NCI-H2107 (cell line): Measurements from ENCODE around the gene ECI2.
"Not testable (repeated sequence)": the region's sequence is repeated elsewhere in the genome, so short reads cannot be mapped to it uniquely, and the experiment has no call there.

Experiments used
- DNase-seq: peaks from one replicate; lab custom pipeline; 2025; lab: John Stamatoyannopoulos, UW

ECI2 gene

DNA sequence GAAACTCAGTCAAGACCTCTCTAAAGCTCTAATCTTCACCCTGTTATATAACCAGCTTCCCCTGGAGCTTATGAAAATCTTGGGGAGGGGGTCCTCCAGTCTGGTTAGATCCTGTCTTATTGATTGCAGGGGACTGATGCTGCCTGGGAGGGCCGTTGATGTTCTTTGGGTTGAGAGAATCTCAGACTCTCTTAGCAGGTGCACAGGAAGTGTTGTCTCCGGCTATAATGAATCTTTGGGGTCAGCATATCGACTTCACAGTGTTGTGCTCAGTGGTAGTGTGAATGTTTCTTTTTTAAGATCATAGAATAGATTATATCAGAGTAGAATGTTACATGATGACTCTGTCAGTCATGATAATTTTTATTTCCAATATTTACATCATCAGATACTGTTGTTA is 2.8 kb upstream of the ECI2 start:
- DNase-seq = no peak

DNA sequence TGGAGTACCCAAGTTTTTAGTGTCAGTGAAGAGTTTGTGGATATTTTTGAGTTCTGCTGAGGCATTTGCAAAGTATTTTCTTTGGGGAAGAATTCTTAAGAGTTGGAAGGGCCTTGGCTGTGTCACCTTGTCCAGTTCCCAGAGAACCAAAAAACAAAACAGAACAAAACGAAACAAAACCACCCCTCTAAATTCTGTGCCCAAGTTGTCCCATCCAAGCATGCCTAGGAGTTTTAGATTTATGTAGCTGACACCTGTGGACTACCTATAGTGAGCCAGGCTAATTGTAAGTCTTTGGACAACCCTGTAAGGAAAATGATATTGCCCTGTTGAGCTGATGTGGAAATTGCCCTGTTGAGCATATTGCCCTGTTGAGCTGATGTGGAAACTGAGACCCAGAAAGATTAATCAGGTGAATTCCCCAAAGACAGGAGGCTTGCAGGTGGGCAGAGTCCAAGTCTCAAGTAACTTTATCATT is 1.0 kb upstream of the ECI2 start:
- no peak for DNase-seq

DNA sequence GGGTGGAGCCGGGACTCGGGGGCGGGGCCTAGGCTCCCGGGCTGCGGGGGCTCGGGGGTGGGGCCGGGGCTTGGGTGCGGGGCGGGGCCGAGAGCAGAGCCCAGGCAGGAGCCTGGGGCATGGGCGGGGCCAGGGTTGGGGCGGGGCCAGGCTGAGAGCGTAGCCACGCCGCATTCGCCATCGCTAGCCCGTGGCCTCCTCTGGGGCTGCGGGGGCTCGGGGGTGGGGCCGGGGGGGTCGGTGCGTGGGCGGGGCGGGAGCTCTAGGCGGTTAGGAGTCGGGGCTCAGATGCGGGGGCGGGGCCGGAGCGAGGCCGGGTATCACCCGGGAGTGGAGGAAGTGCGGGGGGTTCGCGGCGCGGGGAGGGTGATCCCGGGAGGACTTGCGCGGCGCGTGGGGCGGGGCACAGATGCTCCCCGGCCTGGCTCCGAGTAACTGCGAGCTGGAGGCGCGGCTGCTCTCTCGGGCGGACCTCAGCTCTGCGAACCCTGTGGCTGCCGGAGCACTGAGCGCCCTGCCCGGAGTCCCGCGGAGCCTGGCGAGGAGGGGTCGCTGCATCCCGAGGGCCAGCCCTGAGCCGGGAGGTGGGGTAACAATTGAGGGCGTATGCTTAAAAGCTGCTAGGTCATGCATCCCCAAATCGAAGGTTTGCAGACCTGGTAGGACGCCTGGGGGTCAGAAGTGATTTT is 434 bp upstream of the ECI2 start:
- peak; percentile 17 for DNase-seq

DNA sequence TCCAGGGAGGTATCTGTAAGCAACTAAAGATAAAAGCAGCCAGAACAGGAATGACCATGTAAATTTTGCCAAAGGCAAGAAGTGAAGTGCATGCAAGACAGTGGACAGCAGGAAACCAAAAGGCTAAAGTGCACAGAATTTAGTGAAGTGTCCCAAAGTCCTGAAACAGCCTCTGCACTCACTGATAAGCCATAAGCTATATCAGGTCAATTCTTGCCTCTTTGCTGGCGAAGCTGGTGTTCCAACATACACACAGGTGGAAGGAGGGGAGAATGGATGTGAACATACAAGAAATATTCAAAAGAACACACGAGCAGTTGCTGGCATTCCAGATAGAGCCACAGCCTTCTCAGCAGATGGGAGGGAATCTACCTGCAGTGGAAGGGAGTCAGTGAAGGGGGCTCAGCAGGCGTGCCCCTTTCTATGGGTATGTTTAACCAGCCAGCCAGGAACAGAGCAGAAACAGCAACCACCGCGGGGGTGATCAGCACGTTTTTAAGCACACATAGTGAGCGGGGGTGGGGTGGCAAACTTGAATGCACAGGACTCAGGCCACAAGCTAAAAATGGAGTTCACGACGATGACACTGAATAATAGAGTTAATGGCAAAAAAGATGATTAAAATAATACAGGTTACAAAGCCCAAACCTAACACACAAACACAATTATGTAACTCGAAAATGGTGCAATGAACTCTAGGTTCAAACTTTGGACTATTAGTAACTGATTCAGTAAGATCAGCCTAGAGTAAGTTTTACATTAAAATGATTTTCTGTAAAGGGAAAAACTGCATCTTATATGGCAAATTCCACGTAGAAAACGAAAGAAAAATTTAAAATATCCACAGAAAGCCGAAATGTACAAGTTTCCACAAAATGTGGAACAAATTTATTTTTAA is 1.2 kb downstream of the ECI2 start:
- no peak for DNase-seq

DNA sequence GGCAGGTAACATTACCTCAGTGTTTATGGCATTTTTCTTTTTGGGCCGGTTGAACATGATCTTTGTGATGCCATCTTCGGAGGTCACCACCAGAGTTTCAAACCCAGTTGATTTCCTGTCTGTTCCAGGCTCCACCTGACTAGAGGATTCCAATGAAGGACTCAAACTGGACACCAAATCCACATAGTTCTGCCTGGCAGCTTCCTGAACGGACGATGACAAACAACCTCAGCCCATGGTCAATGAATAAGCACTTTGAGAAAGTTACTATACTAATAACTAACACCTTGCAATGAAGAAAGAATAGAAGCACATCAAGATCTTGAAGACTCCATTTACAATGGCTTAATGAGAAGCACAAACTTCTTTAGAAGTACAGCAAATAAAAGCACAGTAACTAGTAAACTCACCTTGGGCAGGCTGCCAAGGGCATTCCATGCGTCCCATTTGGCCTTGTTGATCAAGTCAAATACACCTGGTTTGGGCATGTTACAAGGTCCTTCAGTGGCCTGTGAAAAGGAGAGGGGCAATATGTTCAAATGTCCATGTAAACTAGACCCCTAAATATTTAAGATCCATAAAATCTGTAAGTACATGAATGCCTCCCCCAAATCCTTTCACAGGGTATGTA is 4.9 kb downstream of the ECI2 start:
- DNase-seq = no peak

DNA sequence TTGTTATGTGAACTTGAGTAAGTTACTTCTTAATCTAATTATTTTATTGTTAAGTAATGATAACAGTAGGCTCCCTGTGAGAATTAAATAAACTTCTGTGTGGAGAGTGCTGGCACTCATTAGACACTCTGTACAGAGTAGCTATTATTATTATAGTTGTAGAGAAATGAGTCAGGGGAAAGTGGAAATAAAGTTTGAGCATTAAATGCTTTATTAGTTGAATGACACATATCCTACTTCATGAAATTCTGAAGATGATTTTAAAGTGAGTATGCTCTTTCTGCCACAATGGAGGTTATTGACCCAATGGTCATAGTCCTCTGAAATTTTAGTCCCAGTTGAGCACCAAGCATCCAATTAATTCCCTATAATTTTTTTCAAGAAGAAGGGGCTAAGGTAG is 5.9 kb downstream of the ECI2 start:
- DNase-seq = no peak

DNA sequence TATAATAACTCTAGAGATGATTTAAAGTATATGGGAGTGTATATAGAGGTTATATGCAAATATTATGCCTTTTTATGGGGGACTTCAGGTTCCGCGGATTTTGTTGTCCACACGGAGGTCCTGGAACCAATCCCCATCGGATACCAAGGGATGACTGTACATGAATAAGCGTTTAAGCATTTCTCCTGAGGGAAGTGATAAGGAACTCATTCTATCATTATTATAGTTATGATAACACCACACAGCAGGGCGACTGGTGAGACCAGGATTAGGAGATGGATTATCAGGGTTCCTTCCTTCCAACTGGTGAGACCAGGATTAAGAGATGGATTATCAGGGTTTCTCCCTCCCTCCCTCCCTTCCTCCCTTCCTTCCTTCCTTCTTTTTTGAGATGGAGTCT is 6.6 kb downstream of the ECI2 start:
- DNase-seq = no peak

DNA sequence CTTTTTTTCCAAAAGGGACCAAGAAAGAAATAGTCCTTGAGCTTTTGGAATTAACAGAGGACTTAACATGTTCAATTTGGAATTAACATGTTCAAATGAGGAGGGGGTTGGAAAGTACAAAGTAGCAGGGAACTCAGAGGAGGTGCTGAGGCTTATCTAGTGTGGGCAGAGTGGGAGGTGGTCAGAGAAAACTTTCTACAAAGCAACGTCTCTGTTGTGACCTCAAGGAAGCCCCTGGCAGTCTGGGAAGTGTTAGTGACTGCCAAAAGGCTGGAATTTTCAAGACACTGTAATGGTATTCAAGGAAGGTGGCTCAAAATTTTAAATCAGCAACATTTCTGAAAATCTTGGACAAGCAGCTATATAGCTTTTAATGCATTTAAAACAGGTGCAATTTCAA is 7.3 kb downstream of the ECI2 start:
- no peak for DNase-seq

DNA sequence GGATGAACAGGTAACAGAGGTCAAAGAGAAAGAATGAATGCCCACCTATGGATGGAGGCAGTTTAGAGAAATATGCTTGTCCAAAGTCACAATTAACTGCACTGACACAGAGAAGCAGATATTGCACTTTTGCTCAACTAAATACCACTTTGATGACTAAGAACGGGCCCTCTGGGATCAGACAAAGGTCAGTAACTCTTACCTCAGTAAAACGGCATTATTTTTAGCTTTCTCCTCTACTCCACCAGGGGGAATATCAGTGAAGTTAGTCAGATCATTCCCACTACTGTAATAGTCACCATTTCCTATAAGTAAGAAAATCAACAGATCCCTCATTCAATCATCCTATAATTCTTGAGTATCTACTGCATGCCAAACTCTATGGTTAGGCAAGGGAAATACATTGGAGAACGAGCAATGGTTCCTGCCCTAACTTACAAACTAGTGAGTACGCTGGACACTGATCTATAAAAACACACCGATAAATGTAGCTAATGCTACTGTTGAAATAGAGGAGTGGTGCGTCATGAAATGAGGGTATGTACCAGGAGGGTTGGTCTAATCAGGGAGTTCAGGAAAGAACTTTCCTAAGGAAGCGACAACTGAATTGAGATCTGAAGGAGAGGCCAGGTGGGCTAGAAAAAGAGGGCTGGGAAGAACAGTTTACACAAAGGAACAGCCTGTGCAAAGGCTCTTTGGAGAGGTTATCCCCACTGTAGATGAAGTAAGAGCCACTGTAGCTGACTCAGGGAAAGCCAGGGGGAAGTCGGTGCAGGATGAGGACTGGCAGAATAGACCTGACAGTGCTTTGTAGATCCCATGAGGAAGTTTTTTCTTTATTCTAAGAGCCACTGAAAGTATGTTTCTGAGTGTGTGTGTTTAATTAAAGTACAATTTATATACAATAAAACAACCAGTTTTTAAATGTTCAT is 9.2 kb downstream of the ECI2 start:
- DNase-seq = no peak

DNA sequence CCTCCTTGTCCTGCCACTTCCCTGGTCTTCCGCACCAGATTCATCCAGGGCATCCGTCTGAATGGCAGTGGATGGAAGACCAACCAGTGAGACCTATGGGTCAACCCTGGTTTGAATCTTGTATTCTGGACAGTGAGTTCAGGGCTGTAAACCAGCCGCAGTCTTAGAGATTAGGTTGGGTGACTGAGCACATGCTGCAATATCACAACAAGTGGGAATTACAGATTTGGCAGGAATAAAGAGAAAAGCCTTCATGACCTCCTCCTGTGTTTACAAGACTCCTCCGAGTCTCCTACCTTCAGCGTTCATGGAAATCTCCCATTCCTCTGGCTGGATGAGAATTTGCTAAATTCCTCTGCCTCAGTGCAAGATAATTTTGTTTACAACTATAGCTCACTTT is 9.9 kb downstream of the ECI2 start:
- DNase-seq = no peak

DNA sequence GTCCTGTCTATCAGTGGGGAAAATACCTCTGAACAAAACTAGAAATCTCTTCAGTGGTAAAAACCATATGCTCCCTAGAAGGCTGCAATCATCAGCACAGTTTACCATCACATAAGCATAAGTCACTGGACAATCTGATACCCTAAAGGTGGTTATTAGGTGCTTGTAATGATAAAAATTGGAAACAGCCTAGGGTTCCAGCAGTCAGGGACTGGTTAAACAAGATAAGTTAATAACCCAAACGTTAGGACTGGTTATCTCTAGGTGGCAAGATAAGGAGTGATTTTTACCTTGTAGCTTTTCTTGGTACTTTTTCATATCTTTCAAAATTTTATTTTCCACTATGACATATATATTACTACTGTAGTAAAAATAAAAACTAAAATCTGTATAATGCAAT is 11.0 kb downstream of the ECI2 start:
- DNase-seq = no peak

DNA sequence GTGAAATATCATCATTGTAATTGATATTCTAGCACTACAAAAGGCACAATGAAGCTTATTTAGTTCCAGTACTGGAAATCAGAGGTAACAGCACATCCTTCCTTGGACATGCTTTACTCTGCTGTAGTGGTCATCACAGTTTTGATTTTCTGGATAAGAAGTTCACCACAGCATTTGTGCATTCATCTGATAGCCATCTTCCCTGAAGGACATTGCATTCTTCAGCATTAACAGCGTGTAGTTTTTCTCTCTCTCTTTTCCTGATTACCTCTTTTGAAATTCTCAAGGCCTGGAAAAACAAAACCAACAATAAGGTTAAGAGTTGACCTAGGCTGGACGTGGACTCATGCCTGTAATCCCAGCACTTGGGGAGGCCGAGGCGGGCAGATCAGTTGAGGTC is 19.6 kb downstream of the ECI2 start:
- DNase-seq = no peak

DNA sequence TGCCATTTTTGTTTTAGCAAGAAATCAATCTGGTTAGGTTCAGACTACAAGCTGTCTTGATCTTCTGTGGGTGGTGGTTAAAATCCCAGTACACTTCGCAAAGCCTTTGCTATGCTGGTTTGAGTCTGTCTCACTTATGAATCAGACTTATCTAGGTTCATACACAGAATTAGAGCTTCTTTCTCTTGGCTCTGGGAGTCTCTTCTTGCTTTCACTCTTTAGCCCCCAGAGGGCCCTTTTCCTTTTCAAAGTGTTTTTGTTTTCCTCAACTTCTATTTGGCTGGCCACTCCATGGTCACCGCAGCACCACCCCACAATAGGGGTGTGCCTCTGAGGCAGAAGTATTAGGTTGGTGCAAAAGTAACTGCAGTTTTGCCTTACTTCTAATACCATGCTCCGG is 21.3 kb downstream of the ECI2 start:
- no peak for DNase-seq

DNA sequence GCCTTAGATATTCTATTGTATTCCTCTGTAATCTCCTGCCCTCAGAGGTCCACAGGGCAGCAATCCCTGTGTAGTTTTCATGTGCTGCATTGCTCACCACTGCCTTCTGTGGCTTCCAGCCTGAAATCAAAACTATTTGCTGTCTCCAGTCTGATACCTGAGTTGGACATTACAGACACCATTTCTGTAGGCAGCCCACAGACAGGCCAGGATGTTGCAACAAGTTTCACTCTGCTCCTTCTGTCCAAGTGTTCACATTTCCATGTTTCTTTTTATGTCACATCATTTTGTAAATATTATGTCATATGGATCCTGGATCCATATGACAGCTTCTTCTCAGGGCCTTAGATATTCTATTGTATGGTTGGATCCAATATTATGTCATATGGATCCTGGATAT is 21.7 kb downstream of the ECI2 start:
- no peak for DNase-seq

DNA sequence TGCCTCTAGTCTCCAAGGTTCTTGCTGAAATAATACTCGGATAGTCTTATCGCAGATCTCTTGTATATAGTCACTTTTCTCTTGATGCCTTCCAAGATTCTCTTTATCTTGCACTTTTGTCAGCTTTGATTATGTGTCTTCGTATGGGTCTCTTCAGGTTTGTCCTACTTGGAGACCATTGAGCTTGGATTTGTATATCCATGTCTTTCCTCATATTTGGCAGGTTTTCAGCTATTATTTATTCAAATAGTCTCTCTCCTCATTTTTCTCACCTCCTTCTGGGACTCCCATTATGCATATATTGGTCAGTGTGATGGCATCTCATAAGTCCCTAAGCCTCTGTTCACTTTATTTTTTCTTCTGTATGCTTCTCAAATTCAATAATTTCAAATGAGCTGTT is 23.0 kb downstream of the ECI2 start:
- DNase-seq = no peak

DNA sequence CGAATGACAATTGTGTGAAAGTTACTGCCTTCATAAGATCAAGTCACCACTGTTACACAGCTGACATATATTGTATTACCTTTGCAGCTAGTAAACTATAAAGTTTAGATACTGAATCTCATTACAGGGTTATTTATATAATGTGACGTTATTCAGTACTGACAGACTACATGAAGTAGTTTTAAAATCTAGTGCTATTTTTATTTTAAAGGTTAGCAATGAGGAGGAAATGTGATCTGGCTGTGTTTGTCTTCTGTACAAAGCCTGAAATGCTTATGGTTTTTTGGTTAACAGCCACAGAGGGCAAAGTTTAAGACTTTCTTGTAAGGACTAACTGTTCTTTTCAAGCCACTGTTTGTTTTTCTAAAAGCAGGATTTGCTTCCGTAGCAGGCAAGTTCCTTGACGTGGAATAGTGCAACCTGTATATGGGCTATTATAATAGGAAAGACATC is 26.0 kb downstream of the ECI2 start:
- DNase-seq = not testable (repeated sequence)

DNA sequence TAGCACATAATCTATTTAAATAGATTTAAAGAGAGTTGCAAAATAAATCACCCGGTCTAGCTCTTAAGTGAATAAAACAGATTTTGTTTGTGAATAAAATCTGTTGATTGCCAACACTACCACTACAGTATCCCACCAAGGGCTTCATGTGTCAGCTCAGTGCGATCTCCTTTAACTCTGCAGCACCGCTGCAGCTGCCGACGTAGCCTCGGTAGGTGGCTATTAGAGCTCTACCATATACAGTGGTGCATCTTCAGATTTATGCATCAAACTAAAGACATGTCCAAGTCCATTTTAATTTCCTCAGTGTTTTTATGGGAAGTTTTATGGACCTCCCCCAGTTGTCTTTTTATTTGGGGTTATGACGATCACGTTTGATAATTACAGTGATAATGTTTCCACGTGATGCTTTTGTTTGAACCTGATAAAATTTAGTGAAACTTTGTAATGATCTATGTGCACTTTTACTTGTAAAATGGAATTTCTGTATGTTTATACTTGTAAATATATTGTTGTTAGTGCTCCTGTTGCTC is 26.7 kb downstream of the ECI2 start:
- no peak for DNase-seq

DNA sequence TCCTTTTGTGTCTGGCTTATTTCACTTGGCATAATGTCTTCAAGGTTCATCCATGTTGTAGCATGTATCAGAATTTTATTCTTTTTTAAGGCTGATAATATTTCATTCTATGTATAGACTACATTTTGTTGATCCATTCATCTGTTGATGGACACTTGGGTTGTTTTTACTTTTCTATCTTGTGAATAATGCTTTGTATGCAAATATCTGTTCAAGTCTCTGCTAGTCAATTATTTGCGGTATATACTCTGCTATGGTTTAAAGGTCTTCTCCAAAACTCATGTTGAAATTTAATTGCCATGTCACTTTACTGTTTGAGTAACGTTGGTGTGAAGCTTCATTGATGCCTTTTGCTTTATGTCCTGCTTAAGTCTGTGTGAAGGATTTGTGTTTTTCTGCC is 27.5 kb downstream of the ECI2 start:
- DNase-seq = no peak

DNA sequence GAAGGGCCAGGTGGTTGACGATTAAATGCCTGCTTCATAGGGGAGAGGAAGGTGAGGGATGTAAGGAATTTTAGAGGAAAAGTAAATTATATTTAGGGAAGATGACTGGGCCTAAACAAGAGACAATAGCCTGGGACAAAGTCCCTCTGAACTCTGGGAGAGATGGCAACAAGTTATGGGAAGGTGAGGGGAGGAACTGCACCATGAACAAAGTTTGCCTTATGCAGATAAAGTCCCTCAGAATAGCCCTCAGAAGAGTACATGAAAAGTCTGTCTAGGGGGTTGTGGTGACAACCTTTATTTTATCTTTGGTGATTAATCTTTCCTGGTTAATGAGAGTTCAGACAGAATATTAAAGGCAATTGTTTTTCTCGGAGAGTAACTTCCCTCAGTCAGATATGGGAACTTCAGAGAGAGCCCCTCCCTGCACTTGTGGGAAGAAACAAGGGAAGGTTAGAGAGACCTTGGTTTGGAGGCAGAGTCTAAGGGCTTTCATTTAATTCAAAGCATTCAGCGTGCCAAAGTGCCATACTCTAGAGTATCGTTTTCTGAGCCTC is 29.3 kb downstream of the ECI2 start:
- no peak for DNase-seq

DNA sequence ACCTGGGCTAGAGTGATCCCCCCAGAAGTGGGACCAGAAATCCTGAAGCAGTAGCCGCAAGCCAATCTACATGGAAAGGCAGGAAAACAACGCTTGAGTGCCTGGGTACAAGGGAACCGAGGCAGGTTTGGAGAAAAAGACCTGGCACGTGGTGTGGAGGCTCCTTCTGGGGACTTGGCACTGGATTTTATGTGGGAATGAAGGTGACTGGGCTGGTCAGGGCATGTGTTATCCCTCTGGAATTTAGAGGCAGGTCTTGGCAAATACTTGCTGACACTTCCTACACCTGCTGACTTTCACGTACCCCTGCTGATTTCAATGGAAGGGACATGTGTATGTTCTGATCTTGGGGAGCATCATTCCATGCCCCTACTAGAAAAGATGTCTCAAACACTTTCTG is 31.4 kb downstream of the ECI2 start:
- DNase-seq = no peak

DNA sequence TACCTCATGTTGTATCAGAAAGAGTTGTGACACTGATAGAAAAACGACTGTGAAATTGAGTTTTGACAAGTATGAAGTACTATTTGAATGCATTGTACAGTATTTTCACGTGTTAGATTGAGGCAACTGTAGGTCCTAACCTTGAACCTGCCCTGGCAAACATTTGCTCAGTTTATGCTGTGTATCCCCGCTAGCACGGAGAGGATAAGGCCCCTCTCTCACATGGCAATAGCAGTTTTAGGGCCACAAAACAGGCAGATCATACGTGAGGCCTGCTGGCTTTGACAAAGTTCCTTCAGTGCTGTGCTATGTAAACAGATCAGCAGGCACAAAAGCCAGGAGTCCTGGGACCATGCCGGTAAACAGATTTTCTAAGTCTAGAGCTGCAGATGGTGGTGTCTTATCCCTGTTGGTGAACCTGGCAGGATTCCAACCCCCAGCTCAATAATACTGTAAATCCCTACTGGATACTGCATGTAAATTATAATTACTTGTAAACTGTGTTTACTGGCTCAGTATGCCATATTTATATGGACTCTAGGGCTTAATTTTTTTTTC is 32.6 kb downstream of the ECI2 start:
- DNase-seq = no peak
